Endothelial cell of umbilical vein (primary cell): Measurements from ENCODE around the gene EIF5A2. TPM values are rescaled to one million over a fixed set of nuclear protein-coding genes. Genes with fewer than 3 reads are reported as not detected.

Experiments
- BruUV-seq: library from RNA; stranded (reverse); fragments of 400-500 nt; replicated peaks from 2 replicates; lab custom pipeline; 2021; lab: Mats Ljungman, UMichigan
- CTCF ChIA-PET: fragments of 300-600, 350-600 bp; sonication (Branson Sonifier 250); formaldehyde crosslinking; loops from one replicate; lab custom pipeline; 2021; ENCODE audit warnings: antibody characterized with exemption, inconsistent platforms; lab: Charles Lee
- POLR2A ChIA-PET: fragments of 300-600, 350-600 bp; sonication (Branson Sonifier 250); formaldehyde crosslinking; loops from one replicate; lab custom pipeline; 2021; ENCODE audit warnings: antibody characterized with exemption, inconsistent platforms; lab: Charles Lee
- DNase-seq: peaks from one replicate; pipeline ENCODE4 v3.0.0-alpha.2; 2011; ENCODE audit warnings: low read depth, low spot score
- FAIRE-seq: peaks from 2 replicates; lab custom pipeline; 2011; peaks lifted over from hg19 to GRCh38; lab: Jason Lieb, UNC
- H2AFZ ChIP-seq: 2 replicates; pipeline ENCODE4 v1.6.0; 2012; ENCODE audit warnings: low read depth, low read length, control low read depth, inconsistent platforms
- H3K27ac ChIP-seq: 2 replicates; pipeline ENCODE4 v1.5.1; 2011; ENCODE audit warnings: low read depth, mild to moderate bottlenecking, control low read depth, low read length, moderate library complexity; ENCODE audit not compliant: insufficient read depth
- H3K27me3 ChIP-seq, 2 experiments: 2 replicates each; pipeline versions ENCODE4 v1.6.0 to v1.6.1; 2011; ENCODE audit warnings: low read length in 2 of 2, mixed read lengths in 1 of 2; ENCODE audit not compliant: control insufficient read depth in 2 of 2, insufficient read depth in 2 of 2
- H3K36me3 ChIP-seq, 2 experiments: 2 replicates in 1 of 2; 3 replicates in 1 of 2; pipeline ENCODE4 v1.5.1; 2011; ENCODE audit warnings: low read length in 2 of 2, mild to moderate bottlenecking in 1 of 2, moderate library complexity in 1 of 2; ENCODE audit not compliant: control insufficient read depth in 2 of 2, insufficient read depth in 2 of 2; ENCODE audit errors: extremely low read depth in 1 of 2
- H3K4me1 ChIP-seq: 3 replicates; pipeline ENCODE4 v1.5.1; 2011; ENCODE audit warnings: mild to moderate bottlenecking, low read length; ENCODE audit not compliant: control insufficient read depth, insufficient read depth; ENCODE audit errors: extremely low read depth
- H3K4me2 ChIP-seq: 2 replicates; pipeline ENCODE4 v1.6.1; 2011; ENCODE audit warnings: low read length, control low read depth, mixed read lengths; ENCODE audit not compliant: insufficient read depth
- H3K4me3 ChIP-seq, 3 experiments: fragments of 200-600 bp in 1 of 3; sonication (generic), shearing (Covaris generic) in 1 of 3; replicated peaks in 1 of 3; 2 replicates each; pipeline ENCODE4 v1.5.1; 2011 to 2016; ENCODE audit warnings: control low read depth in 3 of 3, low read length in 3 of 3, mild to moderate bottlenecking in 2 of 3, inconsistent platforms in 1 of 3, low read depth in 1 of 3, moderate library complexity in 1 of 3; ENCODE audit not compliant: insufficient read depth in 1 of 3
- H3K79me2 ChIP-seq: 2 replicates; pipeline ENCODE4 v1.6.0; 2012; ENCODE audit warnings: low read length, inconsistent platforms; ENCODE audit not compliant: control insufficient read depth, insufficient read depth
- H3K9ac ChIP-seq: replicated peaks from 2 replicates; pipeline ENCODE3; 2011; ENCODE audit warnings: low read length, control low read depth; ENCODE audit not compliant: insufficient read depth; ENCODE audit errors: extremely low read depth
- H3K9me1 ChIP-seq: replicated peaks from 3 replicates; pipeline ENCODE4 v1.6.0; 2011; ENCODE audit warnings: mild to moderate bottlenecking, low read length; ENCODE audit not compliant: control insufficient read depth, insufficient read depth; ENCODE audit errors: extremely low read depth
- H3K9me3 ChIP-seq: replicated peaks from 2 replicates; pipeline ENCODE4 v1.5.1; 2012; ENCODE audit warnings: low read length, inconsistent platforms; ENCODE audit not compliant: control insufficient read depth, insufficient read depth
- H4K20me1 ChIP-seq: replicated peaks from 2 replicates; pipeline ENCODE3; 2011; ENCODE audit warnings: mild to moderate bottlenecking, low read length; ENCODE audit not compliant: control insufficient read depth, insufficient read depth; ENCODE audit errors: extremely low read depth
- CTCF ChIP-seq, 2 donors: IDR thresholded peaks; 1 replicate in 1 of 2; 2 replicates in 1 of 2; pipeline ENCODE4 v1.5.1; 2011; ENCODE audit warnings: low read length in 2 of 2, mild to moderate bottlenecking in 2 of 2, moderate library complexity in 2 of 2, control low read depth in 1 of 2, inconsistent platforms in 1 of 2, low read depth in 1 of 2; ENCODE audit not compliant: insufficient read depth in 1 of 2; ENCODE audit errors: extremely low read depth in 1 of 2
- EZH2 ChIP-seq: IDR thresholded peaks from 2 replicates; pipeline ENCODE4 v1.6.1; 2012; ENCODE audit warnings: borderline replicate concordance, low read depth, mild to moderate bottlenecking, moderate library complexity, low read length, inconsistent platforms; ENCODE audit not compliant: severe bottlenecking
- FOS ChIP-seq: IDR thresholded peaks from 2 replicates; pipeline ENCODE4 v1.6.1; 2011; ENCODE audit warnings: mild to moderate bottlenecking, low read length, moderate library complexity, borderline replicate concordance; ENCODE audit not compliant: insufficient read depth
- GATA2 ChIP-seq: IDR thresholded peaks from 2 replicates; pipeline ENCODE4 v1.7.0; 2011; ENCODE audit warnings: low read depth, mild to moderate bottlenecking, moderate library complexity, mixed read lengths, low read length; ENCODE audit not compliant: insufficient read length, insufficient read depth
- JUN ChIP-seq: IDR thresholded peaks from 2 replicates; pipeline ENCODE4 v1.6.1; 2011; ENCODE audit warnings: borderline replicate concordance, low read depth; ENCODE audit not compliant: insufficient read length, insufficient read depth
- MYC ChIP-seq: IDR thresholded peaks from one replicate; pipeline ENCODE4 v1.6.1; 2011; ENCODE audit warnings: mild to moderate bottlenecking, low read depth, low read length
- POLR2A ChIP-seq: IDR thresholded peaks from 2 replicates; pipeline ENCODE4 v1.6.1; 2012; ENCODE audit warnings: low read depth, mild to moderate bottlenecking, control low read depth, low read length
- POLR2AphosphoS5 ChIP-seq: IDR thresholded peaks from 2 replicates; pipeline ENCODE4 v1.6.1; 2012; ENCODE audit warnings: low read depth, mild to moderate bottlenecking, control low read depth, low read length, moderate library complexity; ENCODE audit not compliant: insufficient read depth
- dilution Hi-C: fragments of 300-500 bp; cut with MboI; formaldehyde crosslinking; loops from one replicate; pipeline ENCODE4 v1.15.0; 2019; ENCODE audit warnings: low sequenced_read_pairs; ENCODE audit not compliant: extremely low pct_ligation_motif_present
- intact Hi-C: fragments of 100-400 bp; cut with micrococcal nuclease; formaldehyde crosslinking; loops from one replicate; pipeline ENCODE4 v1.10.0; 2022
- polyA plus RNA-seq, 4 experiments: library from polyadenylated mRNA; depleted of rRNA in 3 of 4; stranded (reverse) in 3 of 4; unstranded in 1 of 4; fragments of >200 nt; gene quantifications; 2 replicates each; pipeline versions ENCODE4 v1.2.1 to v1.2.3, GENCODE V29; 2011 to 2012; ENCODE audit warnings: missing spikeins in 1 of 4
- total RNA-seq: library from RNA; stranded (reverse); gene quantifications from 2 replicates; pipeline ENCODE4 v1.2.3, GENCODE V29; 2021
- TF ChIP-seq, protein P1 (sequence below): IDR thresholded peaks from 2 replicates; pipeline ENCODE4 v1.6.1; 2011; ENCODE audit not compliant: insufficient read depth, insufficient read length

The EIF5A2 gene
- total and polyA plus RNA-seq, 2 donors (not counting 3 experiments of a cell fraction or from before 2014, with no cell fraction given), result 3.7 to 10.9 TPM

- H3K9me1 ChIP-seq, result no peaks in the 10 kb centered on the region
- DNase-seq, result no peak
- H2AFZ ChIP-seq, result no peak overlapping the region
- H3K27ac ChIP-seq, result no peak overlapping the region
- no TSS peak for BruUV-seq
- H4K20me1 ChIP-seq, result no peaks in the 10 kb centered on the region
- H3K4me2 ChIP-seq, result no peak overlapping the region
- intact Hi-C loops (no loop called here), dilution Hi-C loops (no loop called here)
- H3K79me2 ChIP-seq, result no peaks in the 10 kb centered on the region
- H3K9ac ChIP-seq, result no peak overlapping the region
- TF ChIP-seq, protein P1, sequence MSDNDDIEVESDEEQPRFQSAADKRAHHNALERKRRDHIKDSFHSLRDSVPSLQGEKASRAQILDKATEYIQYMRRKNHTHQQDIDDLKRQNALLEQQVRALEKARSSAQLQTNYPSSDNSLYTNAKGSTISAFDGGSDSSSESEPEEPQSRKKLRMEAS, result no peak
- TF ChIP-seq EZH2, result no peak
- no peak for TF ChIP-seq JUN
- TF ChIP-seq CTCF (IDR thresholded peaks at IDR 0.05; ENCODE audit: extremely low read depth in 1 of 2, insufficient read depth in 1 of 2, low read depth in 1 of 2, low read length in 2 of 2), result no peak
- TF ChIP-seq MYC, result no peak
- TF ChIP-seq POLR2AphosphoS5, result no peak
- no peak for TF ChIP-seq POLR2A
- no peak for TF ChIP-seq FOS
- no peak for TF ChIP-seq GATA2
- H3K36me3 ChIP-seq, result no peaks in the 10 kb centered on the region
- FAIRE-seq, result no peak
- H3K9me3 ChIP-seq, result no peaks in the 10 kb centered on the region
- ChIA-PET CTCF (no interaction called here), POLR2A (no interaction called here)
- no peaks in the 10 kb centered on the region for H3K27me3 ChIP-seq
- H3K4me1 ChIP-seq, result peaks cover 12% of the 10 kb centered on the region
- H3K4me3 ChIP-seq, result no peak overlapping the region
Measured at GRCh38 chr3:170903123-170903522, 5.3 kb downstream of the EIF5A2 start.
